Neural progenitor cell (in vitro differentiated cells): Measurements from ENCODE around the gene MRPL24. TPM values are rescaled to one million over a fixed set of nuclear protein-coding genes. Genes with fewer than 3 reads are reported as not detected.

Source experiments
- DNase-seq: peaks from one replicate; pipeline ENCODE4 v3.0.0-alpha.2; 2016; ENCODE audit warnings: low spot score
- H2AFZ ChIP-seq: fragments of 200-600 bp; sonication (generic); replicated peaks from 2 replicates; pipeline ENCODE4 v1.6.1; 2016; ENCODE audit warnings: antibody characterized with exemption
- H3F3A ChIP-seq: fragments of 200-600 bp; sonication (generic); 2 replicates; pipeline ENCODE4 v1.6.1; 2016; ENCODE audit warnings: antibody characterized with exemption, low read depth
- H3K27ac ChIP-seq: fragments of 200-600 bp; sonication (generic); 2 replicates; pipeline ENCODE4 v1.5.1; 2016; ENCODE audit warnings: mild to moderate bottlenecking
- H3K27me3 ChIP-seq: fragments of 200-600 bp; sonication (generic); 2 replicates; pipeline ENCODE4 v1.6.1; 2016; ENCODE audit warnings: mild to moderate bottlenecking, moderate library complexity
- H3K36me3 ChIP-seq: fragments of 200-600 bp; sonication (generic); 2 replicates; pipeline ENCODE4 v1.5.1; 2016
- H3K4me1 ChIP-seq: fragments of 200-600 bp; sonication (generic); 2 replicates; pipeline ENCODE4 v1.6.1; 2016; ENCODE audit warnings: mixed run types
- H3K4me2 ChIP-seq: fragments of 200-600 bp; sonication (generic); 2 replicates; pipeline ENCODE4 v1.6.1; 2016
- H3K4me3 ChIP-seq: fragments of 200-600 bp; sonication (generic); 2 replicates; pipeline ENCODE4 v1.5.1; 2016
- H3K79me2 ChIP-seq: fragments of 200-600 bp; sonication (generic); 2 replicates; pipeline ENCODE4 v1.6.1; 2016; ENCODE audit warnings: low read depth
- H3K9ac ChIP-seq: fragments of 200-600 bp; sonication (generic); 2 replicates; pipeline ENCODE4 v1.6.1; 2016
- H3K9me3 ChIP-seq: fragments of 200-600 bp; sonication (generic); 2 replicates; pipeline ENCODE4 v1.5.1; 2016; ENCODE audit warnings: low read depth
- H4K20me1 ChIP-seq: fragments of 200-600 bp; sonication (generic); 2 replicates; pipeline ENCODE4 v1.6.1; 2016; ENCODE audit warnings: low read depth
- H3K27ac Mint-ChIP-seq: 3 replicates; pipeline ENCODE4 v1.8.0; 2021; ENCODE audit warnings: mixed read lengths
- H3K27me3 Mint-ChIP-seq: 2 replicates; pipeline ENCODE4 v1.8.0; 2022; ENCODE audit warnings: low read depth, mild to moderate bottlenecking, inconsistent platforms, moderate library complexity, mixed read lengths; ENCODE audit not compliant: insufficient read depth
- H3K36me3 Mint-ChIP-seq: 3 replicates; pipeline ENCODE4 v1.8.0; 2021; ENCODE audit warnings: mixed read lengths
- H3K4me1 Mint-ChIP-seq: 3 replicates; pipeline ENCODE4 v1.8.0; 2021; ENCODE audit warnings: mixed read lengths
- H3K4me3 Mint-ChIP-seq: 3 replicates; pipeline ENCODE4 v1.8.0; 2021; ENCODE audit warnings: mild to moderate bottlenecking, moderate library complexity, mixed read lengths
- H3K9me3 Mint-ChIP-seq: 3 replicates; pipeline ENCODE4 v1.8.0; 2020; ENCODE audit warnings: mixed read lengths
- CTCF ChIP-seq: fragments of 200-600 bp; sonication (generic); IDR thresholded peaks from 2 replicates; pipeline ENCODE4 v1.5.1; 2017; ENCODE audit warnings: antibody characterized with exemption, mild to moderate bottlenecking
- EZH2 ChIP-seq: fragments of 200-600 bp; sonication (generic); IDR thresholded peaks from 2 replicates; pipeline ENCODE4 v1.6.1; 2017; ENCODE audit warnings: antibody characterized with exemption, mild to moderate bottlenecking, moderate library complexity
- EZH2phosphoT487 ChIP-seq: fragments of 200-600 bp; sonication (generic); IDR thresholded peaks from 2 replicates; pipeline ENCODE4 v1.6.1; 2017; ENCODE audit warnings: antibody characterized with exemption
- total RNA-seq: library from RNA; depleted of rRNA; stranded (reverse); fragments of >200 nt; gene quantifications from 2 replicates; pipeline ENCODE4 v1.2.3, GENCODE V29; 2015; ENCODE audit warnings: low replicate concordance

MRPL24 gene
- total RNA-seq, 1 donor from 2014 or later: 21.4 TPM

- no peak for DNase-seq
- Histone ChIP-seq H2AFZ (no peak overlapping the region), H3K27ac (peak overlapping the region; percentile 7), H3K36me3 (no peaks in the 10 kb centered on the region), H3K79me2 (peaks cover 74% of the 10 kb centered on the region), H3K9me3 (no peaks in the 10 kb centered on the region), H3K4me2 (peak overlapping the region; percentile 100), H4K20me1 (peaks cover 58% of the 10 kb centered on the region), H3K9ac (peak overlapping the region; percentile 90), H3K4me1 (peaks cover 26% of the 10 kb centered on the region), H3K4me3 (peak overlapping the region; percentile 86), H3F3A (peaks cover 9% of the 10 kb centered on the region), H3K27me3 (no peaks in the 10 kb centered on the region)
- Mint-ChIP-seq H3K4me3 (no peak overlapping the region), H3K9me3 (no peaks in the 10 kb centered on the region), H3K4me1 (peaks cover 34% of the 10 kb centered on the region), H3K27me3 (no peaks in the 10 kb centered on the region), H3K27ac (peak overlapping the region; percentile 8), H3K36me3 (peaks cover 21% of the 10 kb centered on the region)
- TF ChIP-seq EZH2phosphoT487 (no peak), EZH2 (no peak), CTCF (no peak)
These were observed 27.9 kb upstream of the MRPL24 start for GRCh38 chr1:156768610-156769295.

- Mint-ChIP-seq H3K4me1 (peaks cover 34% of the 10 kb centered on the region), H3K36me3 (peaks cover 15% of the 10 kb centered on the region), H3K9me3 (no peaks in the 10 kb centered on the region), H3K27ac (peak overlapping the region; percentile 8), H3K4me3 (no peak overlapping the region), H3K27me3 (no peaks in the 10 kb centered on the region)
- H3F3A ChIP-seq: peaks cover 9% of the 10 kb centered on the region
- H3K4me1 ChIP-seq: peaks cover 26% of the 10 kb centered on the region
- TF ChIP-seq EZH2phosphoT487 (no peak), CTCF (no peak), EZH2 (no peak)
- H3K4me2 ChIP-seq: peak overlapping the region; percentile 100
- DNase-seq: peak; percentile 80
- peak overlapping the region; percentile 86 for H3K4me3 ChIP-seq
- peaks cover 66% of the 10 kb centered on the region for H3K79me2 ChIP-seq
- peak overlapping the region; percentile 67 for H3K27ac ChIP-seq
- H2AFZ ChIP-seq: no peak overlapping the region
- no peaks in the 10 kb centered on the region for H3K27me3 ChIP-seq
- peaks cover 50% of the 10 kb centered on the region for H4K20me1 ChIP-seq
- H3K9me3 ChIP-seq: no peaks in the 10 kb centered on the region
- H3K9ac ChIP-seq: peak overlapping the region; percentile 90
- H3K36me3 ChIP-seq: no peaks in the 10 kb centered on the region
These were observed 27.2 kb upstream of the MRPL24 start for GRCh38 chr1:156767879-156768604.

- Histone ChIP-seq H2AFZ (peak within 1 kb of the TSS; percentile 53), H3K4me3 (peak within 1 kb of the TSS; percentile 86), H3K4me1 (peaks cover 26% of the 10 kb centered on the region), H3K27ac (peak within 1 kb of the TSS; percentile 67), H3F3A (peaks cover 9% of the 10 kb centered on the region), H3K4me2 (peak within 1 kb of the TSS; percentile 100), H3K27me3 (no peaks in the 10 kb centered on the region), H3K9me3 (no peaks in the 10 kb centered on the region), H4K20me1 (peaks cover 43% of the 10 kb centered on the region), H3K79me2 (peaks cover 59% of the 10 kb centered on the region), H3K36me3 (no peaks in the 10 kb centered on the region), H3K9ac (peak within 1 kb of the TSS; percentile 90)
- TF ChIP-seq EZH2 (peak; percentile 42), CTCF (peak; percentile 16), EZH2phosphoT487 (no peak)
- Mint-ChIP-seq H3K27me3 (no peaks in the 10 kb centered on the region), H3K9me3 (no peaks in the 10 kb centered on the region), H3K36me3 (peaks cover 11% of the 10 kb centered on the region), H3K27ac (no peak within 1 kb of the TSS), H3K4me3 (no peak within 1 kb of the TSS), H3K4me1 (peaks cover 29% of the 10 kb centered on the region)
- peak; percentile 99 for DNase-seq
These were observed 26.4 kb upstream of the MRPL24 start, which contains the start of gene PRCC for GRCh38 chr1:156767101-156767878. TSS of gene PRCC (plus strand) at chr1:156767535. CDS start at chr1:156767772, 237 bp downstream.
